ENCODE results near the gene TBC1D20. TPM values are rescaled to one million over a fixed set of nuclear protein-coding genes. Genes with fewer than 3 reads are reported as not detected.

Gene TBC1D20
- total RNA-seq, 1 donor from 2014 or later: 30.9 TPM

DNA sequence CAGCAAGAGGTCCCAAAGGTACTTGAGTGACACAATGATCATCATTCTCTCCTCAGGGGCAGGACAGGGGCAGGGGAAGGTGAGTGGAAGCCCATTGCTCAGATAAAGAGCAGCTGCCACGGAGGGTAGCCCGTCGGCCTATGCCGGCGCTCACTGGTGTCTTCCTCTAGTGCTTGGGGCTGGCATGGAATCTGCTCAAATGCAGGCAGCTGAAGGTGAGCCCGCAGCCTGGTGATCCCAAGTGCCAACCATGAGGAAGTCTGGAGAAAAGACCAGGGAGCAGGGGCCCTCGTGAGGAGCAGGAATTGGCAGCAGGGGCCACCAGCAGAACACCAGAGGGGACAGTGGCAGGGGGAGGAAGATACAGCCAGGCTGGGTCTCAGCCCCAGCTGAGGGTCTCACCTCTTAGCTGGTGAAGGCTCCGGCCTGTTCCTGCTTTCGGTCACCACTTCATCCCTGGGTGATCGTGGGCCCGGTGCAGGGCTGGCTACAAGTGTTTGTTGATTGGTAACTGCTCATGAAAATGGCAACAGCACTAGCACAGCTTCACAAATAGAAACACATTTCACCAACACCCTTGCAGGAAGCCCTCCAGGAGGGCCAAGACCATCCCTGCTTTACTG lies 29.5 kb downstream of the TBC1D20 start:
- Histone ChIP-seq H3K9me3 (no peaks in the 10 kb centered on the region), H3K27ac (no peak overlapping the region), H3K4me1 (no peaks in the 10 kb centered on the region), H3K27me3 (no peaks in the 10 kb centered on the region), H3K4me3 (no peak overlapping the region), H3K36me3 (peaks cover 0 to 59% of the 10 kb centered on the region in 2 donors)
- no peak for DNase-seq (ENCODE audit: extremely low spot score in 2 of 2)
- TF ChIP-seq POLR2A (IDR thresholded peaks at IDR 0.05): no peak
- TF ChIP-seq POLR2AphosphoS5 (IDR thresholded peaks at IDR 0.05; ENCODE audit: insufficient read depth in 1 of 2, low read depth in 1 of 2): no peak
- TF ChIP-seq, protein P1, sequence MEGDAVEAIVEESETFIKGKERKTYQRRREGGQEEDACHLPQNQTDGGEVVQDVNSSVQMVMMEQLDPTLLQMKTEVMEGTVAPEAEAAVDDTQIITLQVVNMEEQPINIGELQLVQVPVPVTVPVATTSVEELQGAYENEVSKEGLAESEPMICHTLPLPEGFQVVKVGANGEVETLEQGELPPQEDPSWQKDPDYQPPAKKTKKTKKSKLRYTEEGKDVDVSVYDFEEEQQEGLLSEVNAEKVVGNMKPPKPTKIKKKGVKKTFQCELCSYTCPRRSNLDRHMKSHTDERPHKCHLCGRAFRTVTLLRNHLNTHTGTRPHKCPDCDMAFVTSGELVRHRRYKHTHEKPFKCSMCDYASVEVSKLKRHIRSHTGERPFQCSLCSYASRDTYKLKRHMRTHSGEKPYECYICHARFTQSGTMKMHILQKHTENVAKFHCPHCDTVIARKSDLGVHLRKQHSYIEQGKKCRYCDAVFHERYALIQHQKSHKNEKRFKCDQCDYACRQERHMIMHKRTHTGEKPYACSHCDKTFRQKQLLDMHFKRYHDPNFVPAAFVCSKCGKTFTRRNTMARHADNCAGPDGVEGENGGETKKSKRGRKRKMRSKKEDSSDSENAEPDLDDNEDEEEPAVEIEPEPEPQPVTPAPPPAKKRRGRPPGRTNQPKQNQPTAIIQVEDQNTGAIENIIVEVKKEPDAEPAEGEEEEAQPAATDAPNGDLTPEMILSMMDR (IDR thresholded peaks at IDR 0.05): no peak
- intact Hi-C loops (cut with DNase I): no loop called here

DNA sequence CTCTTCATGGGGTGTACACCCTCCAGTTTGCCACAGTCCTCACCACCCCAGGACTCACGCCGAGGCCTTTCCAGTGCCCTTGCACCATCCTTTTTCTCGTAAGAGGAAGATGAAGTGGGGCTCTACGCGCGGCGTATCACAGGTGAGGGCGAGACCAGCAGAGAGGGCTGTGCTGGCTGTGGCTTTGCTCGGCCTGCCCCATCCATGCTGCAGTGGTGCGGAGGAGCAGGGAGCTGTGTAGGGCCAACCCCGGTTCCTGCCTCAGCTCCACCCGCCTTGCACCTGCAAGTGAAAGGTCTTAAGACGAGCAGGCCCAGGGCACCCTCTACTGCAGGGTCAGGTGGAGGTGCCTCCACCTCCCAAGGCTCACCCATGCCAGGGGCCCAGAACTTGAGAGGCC lies 30.1 kb downstream of the TBC1D20 start:
- Histone ChIP-seq H3K4me3 (no peak overlapping the region), H3K4me1 (no peaks in the 10 kb centered on the region), H3K27me3 (no peaks in the 10 kb centered on the region), H3K36me3 (peaks cover 0 to 59% of the 10 kb centered on the region in 2 donors), H3K27ac (no peak overlapping the region), H3K9me3 (no peaks in the 10 kb centered on the region)
- no peak for DNase-seq (ENCODE audit: extremely low spot score in 2 of 2)
- TF ChIP-seq POLR2A (IDR thresholded peaks at IDR 0.05) (no peak), POLR2AphosphoS5 (IDR thresholded peaks at IDR 0.05; ENCODE audit: insufficient read depth in 1 of 2, low read depth in 1 of 2) (no peak)
- TF ChIP-seq, protein P1 (IDR thresholded peaks at IDR 0.05): no peak
- intact Hi-C loops (cut with DNase I): no loop called here

- peaks cover 0 to 54% of the 10 kb centered on the region in 2 donors for H3K36me3 ChIP-seq
- H3K4me1 ChIP-seq: no peaks in the 10 kb centered on the region
- TF ChIP-seq, protein P1 (IDR thresholded peaks at IDR 0.05): peak in 1 of 3 experiments; percentile 24
- TF ChIP-seq POLR2AphosphoS5 (IDR thresholded peaks at IDR 0.05; ENCODE audit: insufficient read depth in 1 of 2, low read depth in 1 of 2) (peak in 1 of 2 donors; percentile 23), POLR2A (IDR thresholded peaks at IDR 0.05) (no peak)
- intact Hi-C loops (cut with DNase I): no loop called here
- H3K27me3 ChIP-seq: no peaks in the 10 kb centered on the region
- no peak for DNase-seq (ENCODE audit: extremely low spot score in 2 of 2)
- H3K27ac ChIP-seq: no peak overlapping the region
- no peak overlapping the region for H3K4me3 ChIP-seq
- no peaks in the 10 kb centered on the region for H3K9me3 ChIP-seq
Observed at GRCh38 chr20:431012-431904, 31.1 kb downstream of the TBC1D20 start.

DNA sequence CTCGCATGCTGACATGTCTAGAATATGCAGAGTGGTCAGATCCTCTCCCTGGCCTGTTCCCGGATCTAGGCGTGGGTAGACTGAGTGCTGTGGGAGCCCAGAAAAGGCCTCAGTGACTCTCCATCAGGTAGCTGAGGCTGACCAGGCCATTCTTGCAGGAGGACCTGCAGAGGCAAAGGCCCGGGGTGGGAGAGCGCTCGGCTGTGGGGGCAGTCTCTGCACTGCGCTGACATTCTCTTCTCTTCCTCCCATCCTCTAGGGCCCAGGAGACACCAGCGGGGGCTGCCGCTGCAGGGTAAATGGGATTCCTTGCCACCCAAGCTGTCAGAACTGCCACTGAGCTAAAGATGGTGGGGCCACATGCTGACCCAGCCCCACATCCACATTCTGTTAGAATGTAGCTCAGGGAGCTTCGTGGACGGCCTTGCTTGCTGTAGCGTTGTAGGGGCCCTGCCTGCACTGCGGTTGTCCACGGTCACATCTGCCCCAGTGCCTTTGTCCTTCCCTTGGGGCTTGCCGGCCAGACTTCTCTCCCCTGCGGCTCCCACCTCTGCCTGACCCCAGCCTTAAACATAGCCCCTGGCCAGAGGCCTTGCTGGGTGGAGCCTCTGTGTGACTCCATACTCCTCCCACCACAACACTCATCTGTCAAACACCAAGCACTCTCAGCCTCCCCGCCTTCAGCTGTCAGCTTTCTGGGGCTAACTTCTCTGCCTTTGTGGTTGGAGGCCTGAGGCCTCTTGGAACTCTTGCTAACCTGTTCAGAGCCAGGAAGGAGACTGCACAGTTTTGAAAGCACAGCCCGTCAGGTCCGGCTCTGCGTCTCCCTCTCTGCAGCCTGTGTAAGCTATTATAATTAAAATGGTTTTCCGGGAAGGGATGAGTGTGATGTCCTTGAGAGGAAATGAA lies 32.0 kb downstream of the TBC1D20 start:
- Histone ChIP-seq H3K27me3 (no peaks in the 10 kb centered on the region), H3K27ac (no peak overlapping the region), H3K4me1 (no peaks in the 10 kb centered on the region), H3K4me3 (no peak overlapping the region), H3K36me3 (peaks cover 0 to 45% of the 10 kb centered on the region in 2 donors), H3K9me3 (no peaks in the 10 kb centered on the region)
- no peak for DNase-seq (ENCODE audit: extremely low spot score in 2 of 2)
- intact Hi-C loops (cut with DNase I): no loop called here
- TF ChIP-seq POLR2A (IDR thresholded peaks at IDR 0.05) (no peak), POLR2AphosphoS5 (IDR thresholded peaks at IDR 0.05; ENCODE audit: insufficient read depth in 1 of 2, low read depth in 1 of 2) (no peak)
- TF ChIP-seq, protein P1 (IDR thresholded peaks at IDR 0.05): no peak

Measured in vagina (tissue), 2 donors.